ENCODE data around the gene CACNA1I.
A peak's percentile ranks its signal among the peaks of the same experiment; 100 is the strongest.

The CACNA1I gene

GRCh38 chr22:39617342-39617741 lies 46.8 kb downstream of the CACNA1I start:
- peaks cover 0 to 5% (median under 1%) of the 10 kb centered on the region in 11 experiments; a peak in 9 of 22 replicates for H3K9me3 ChIP-seq (replicated peaks in 1 of 11)
- H3K9ac ChIP-seq = peak overlapping the region in 2 of 11 experiments; percentile 9 to 41; a peak in 2 of 22 replicates
- peaks cover 30 to 67% (median 61%) of the 10 kb centered on the region in 10 experiments for H3K4me1 ChIP-seq
- H3K36me3 ChIP-seq = no peaks in the 10 kb centered on the region
- H3K27me3 ChIP-seq = peaks cover 0 to 3% (median 0%) of the 10 kb centered on the region in 11 experiments; a peak in 2 of 22 replicates
- TF ChIP-seq Cebpa-rat (IDR thresholded peaks at IDR 0.05) = no peak
- peak overlapping the region in 4 of 11 experiments; percentile 22 to 54 (median 42); a peak in 4 of 22 replicates for H3K27ac ChIP-seq
- no peak overlapping the region for H3K4me3 ChIP-seq
- peak overlapping the region in 10 of 11 experiments; percentile 16 to 89 (median 70); a peak in 18 of 22 replicates for H3K4me2 ChIP-seq
- peaks cover 0 to 6% (median 0%) of the 10 kb centered on the region in 11 experiments; a peak in 1 of 22 replicates for H4K20me1 ChIP-seq

GRCh38 chr22:39617970-39618757 lies 47.6 kb downstream of the CACNA1I start:
- Histone ChIP-seq H4K20me1 (peaks cover 0 to 2% (median 0%) of the 10 kb centered on the region in 11 experiments; a peak in 1 of 22 replicates), H3K9me3 (replicated peaks in 1 of 11) (no peaks in the 10 kb centered on the region), H3K27me3 (peaks cover 0 to 3% (median 0%) of the 10 kb centered on the region in 11 experiments; a peak in 2 of 22 replicates), H3K4me3 (no peak overlapping the region), H3K9ac (no peak overlapping the region), H3K36me3 (no peaks in the 10 kb centered on the region), H3K4me2 (peak overlapping the region in 9 of 11 experiments; percentile 31 to 89 (median 53); a peak in 16 of 22 replicates), H3K27ac (no peak overlapping the region), H3K4me1 (peaks cover 23 to 59% (median 53%) of the 10 kb centered on the region in 10 experiments)
- no peak for TF ChIP-seq Cebpa-rat (IDR thresholded peaks at IDR 0.05)

- Histone ChIP-seq H3K9ac (no peak overlapping the region), H3K4me2 (0 out of 22 replicates have a peak overlapping the region, but pooled peaks of 3 of the 11 experiments have one; percentile 2 to 89 (median 64)), H3K27me3 (peaks cover 0 to 7% (median 0%) of the 10 kb centered on the region in 11 experiments; a peak in 8 of 22 replicates), H3K27ac (no peak overlapping the region), H4K20me1 (peaks cover 0 to 2% (median 0%) of the 10 kb centered on the region in 11 experiments; a peak in 1 of 22 replicates), H3K36me3 (no peaks in the 10 kb centered on the region), H3K4me1 (peaks cover 14 to 50% (median 44%) of the 10 kb centered on the region in 10 experiments), H3K9me3 (replicated peaks in 1 of 11) (no peaks in the 10 kb centered on the region), H3K4me3 (no peak overlapping the region)
- no peak for TF ChIP-seq Cebpa-rat (IDR thresholded peaks at IDR 0.05)
Measured at GRCh38 chr22:39618996-39619530, 48.5 kb downstream of the CACNA1I start.

- H3K4me2 ChIP-seq = no peak overlapping the region
- H4K20me1 ChIP-seq = peaks cover 0 to 8% (median 0%) of the 10 kb centered on the region in 11 experiments; a peak in 1 of 22 replicates
- H3K9ac ChIP-seq = no peak overlapping the region
- TF ChIP-seq Cebpa-rat (IDR thresholded peaks at IDR 0.05) = no peak
- H3K36me3 ChIP-seq = no peaks in the 10 kb centered on the region
- no peak overlapping the region for H3K27ac ChIP-seq
- H3K4me1 ChIP-seq = peaks cover 0 to 42% (median 34%) of the 10 kb centered on the region in 10 experiments; a peak in 19 of 20 replicates
- H3K4me3 ChIP-seq = no peak overlapping the region
- peaks cover 0 to 11% (median 4%) of the 10 kb centered on the region in 11 experiments; a peak in 8 of 22 replicates for H3K27me3 ChIP-seq
- H3K9me3 ChIP-seq (replicated peaks in 1 of 11) = no peaks in the 10 kb centered on the region
Measured at GRCh38 chr22:39620924-39621690, 50.6 kb downstream of the CACNA1I start.

GRCh38 chr22:39621826-39622225 lies 51.3 kb downstream of the CACNA1I start:
- no peak overlapping the region for H3K4me2 ChIP-seq
- H3K9ac ChIP-seq = no peak overlapping the region
- H3K4me1 ChIP-seq = peaks cover 0 to 42% (median 33%) of the 10 kb centered on the region in 10 experiments; a peak in 19 of 20 replicates
- H3K4me3 ChIP-seq = no peak overlapping the region
- H3K27me3 ChIP-seq = peaks cover 0 to 11% (median 4%) of the 10 kb centered on the region in 11 experiments; a peak in 8 of 22 replicates
- no peak overlapping the region for H3K27ac ChIP-seq
- TF ChIP-seq Cebpa-rat (IDR thresholded peaks at IDR 0.05) = no peak
- H3K36me3 ChIP-seq = no peaks in the 10 kb centered on the region
- H4K20me1 ChIP-seq = peaks cover 0 to 8% (median 0%) of the 10 kb centered on the region in 11 experiments; a peak in 1 of 22 replicates
- H3K9me3 ChIP-seq (replicated peaks in 1 of 11) = no peaks in the 10 kb centered on the region

- Histone ChIP-seq H3K27me3 (peaks cover 0 to 11% (median 4%) of the 10 kb centered on the region in 11 experiments; a peak in 7 of 22 replicates), H3K36me3 (no peaks in the 10 kb centered on the region), H4K20me1 (peaks cover 0 to 8% (median 0%) of the 10 kb centered on the region in 11 experiments; a peak in 1 of 22 replicates), H3K4me1 (peaks cover under 1 to 42% (median 35%) of the 10 kb centered on the region in 10 experiments), H3K27ac (no peak overlapping the region), H3K4me2 (no peak overlapping the region), H3K9me3 (replicated peaks in 1 of 11) (no peaks in the 10 kb centered on the region), H3K9ac (no peak overlapping the region), H3K4me3 (no peak overlapping the region)
- no peak for TF ChIP-seq Cebpa-rat (IDR thresholded peaks at IDR 0.05)
Measured at GRCh38 chr22:39622881-39623367, 52.4 kb downstream of the CACNA1I start.

- Histone ChIP-seq H4K20me1 (peaks cover 0 to 8% (median 0%) of the 10 kb centered on the region in 11 experiments; a peak in 1 of 22 replicates), H3K4me2 (0 out of 22 replicates have a peak overlapping the region, but pooled peaks of 1 of the 11 experiments have one; percentile 1), H3K36me3 (no peaks in the 10 kb centered on the region), H3K9me3 (replicated peaks in 1 of 11) (no peaks in the 10 kb centered on the region), H3K27ac (no peak overlapping the region), H3K27me3 (peaks cover 0 to 11% (median 4%) of the 10 kb centered on the region in 11 experiments; a peak in 7 of 22 replicates), H3K4me1 (peaks cover 10 to 42% (median 36%) of the 10 kb centered on the region in 10 experiments), H3K9ac (no peak overlapping the region), H3K4me3 (no peak overlapping the region)
- no peak for TF ChIP-seq Cebpa-rat (IDR thresholded peaks at IDR 0.05)
Measured at GRCh38 chr22:39623603-39624500, 53.3 kb downstream of the CACNA1I start.

All from BLaER1 treated with 17β-estradiol and CSF1 and Interleukin-3, amounts not matched to agents 10 nM and 100 nM (cell line).